T-cell (primary cell): ENCODE data around the gene SEPTIN2. TPM values are rescaled to one million over a fixed set of nuclear protein-coding genes. Genes with fewer than 3 reads are reported as not detected.

Source experiments
- ATAC-seq, 4 experiments: fragments of 200-7000 bp in 3 of 4; fragments of 150-1000 bp in 1 of 4; cut with Tn5 transposase; replicated peaks in 1 of 4; 1 replicate in 3 of 4; 2 replicates in 1 of 4; pipeline ENCODE4 v1.10.0; 2021; ENCODE audit warnings: moderate library complexity in 3 of 4, mild to moderate bottlenecking in 2 of 4, moderate number of reproducible peaks in 1 of 4
- CTCF ChIA-PET, 2 donors: fragments of 300-600 bp; sonication (Branson Sonifier 250); formaldehyde crosslinking; loops; one replicate each; lab custom pipeline; 2022; ENCODE audit warnings: antibody characterized with exemption in 2 of 2; lab: Charles Lee
- POLR2A ChIA-PET, 2 donors: fragments of 300-600 bp; sonication (Branson Sonifier 250); formaldehyde crosslinking; loops; one replicate each; lab custom pipeline; 2022; ENCODE audit warnings: antibody characterized with exemption in 2 of 2; lab: Charles Lee
- DNase-seq, 35 experiments: peaks; one replicate each; pipeline versions ENCODE4 v3.0.0 to v3.0.0-alpha.2; 2013 to 2023
- H3K27ac ChIP-seq: one replicate; pipeline ENCODE4 v1.5.1; 2013; ENCODE audit warnings: low read length
- H3K27me3 ChIP-seq, 2 experiments: replicated peaks in 1 of 2; 1 replicate in 1 of 2; 2 replicates in 1 of 2; pipeline versions ENCODE4 v1.6.1 to v1.7.0; 2013; ENCODE audit warnings: low read length in 1 of 2, mixed read lengths in 1 of 2; ENCODE audit not compliant: control insufficient read depth in 2 of 2, insufficient read depth in 2 of 2; ENCODE audit errors: extremely low read depth in 1 of 2
- H3K36me3 ChIP-seq, 2 donors: 1 replicate in 1 of 2; 2 replicates in 1 of 2; pipeline versions ENCODE4 v1.6.1 to v1.7.0; 2013; ENCODE audit warnings: low read length in 1 of 2; ENCODE audit not compliant: control insufficient read depth in 2 of 2, insufficient read depth in 1 of 2; ENCODE audit errors: extremely low read depth in 1 of 2
- H3K4me1 ChIP-seq, 2 experiments: 1 replicate in 1 of 2; 2 replicates in 1 of 2; pipeline versions ENCODE4 v1.6.1 to v1.7.0; 2013; ENCODE audit warnings: low read length in 2 of 2, mixed read lengths in 1 of 2; ENCODE audit not compliant: insufficient read depth in 2 of 2, control insufficient read depth in 1 of 2; ENCODE audit errors: extremely low read depth in 1 of 2
- H3K4me3 ChIP-seq, 2 donors: 1 replicate in 1 of 2; 2 replicates in 1 of 2; pipeline versions ENCODE4 v1.5.1 to v1.7.0; 2013; ENCODE audit warnings: mild to moderate bottlenecking in 2 of 2, low read length in 1 of 2, moderate library complexity in 1 of 2; ENCODE audit not compliant: control insufficient read depth in 1 of 2; ENCODE audit errors: extremely low read depth in 1 of 2
- H3K9me3 ChIP-seq: 2 replicates; pipeline ENCODE4 v1.7.0; 2013
- H3K27ac Mint-ChIP-seq, 2 donors: one replicate each; pipeline ENCODE4 v1.8.0; 2020 to 2021; ENCODE audit warnings: mild to moderate bottlenecking in 2 of 2, mixed read lengths in 2 of 2
- H3K27me3 Mint-ChIP-seq, 2 donors: one replicate each; pipeline ENCODE4 v1.8.0; 2021 to 2022; ENCODE audit warnings: mixed read lengths in 2 of 2
- H3K36me3 Mint-ChIP-seq: one replicate; pipeline ENCODE4 v1.8.0; 2021; ENCODE audit warnings: mixed read lengths
- H3K4me1 Mint-ChIP-seq, 3 donors: one replicate each; pipeline ENCODE4 v1.8.0; 2020 to 2022; ENCODE audit warnings: mixed read lengths in 3 of 3, mild to moderate bottlenecking in 1 of 3
- H3K4me3 Mint-ChIP-seq, 3 donors: one replicate each; pipeline ENCODE4 v1.8.0; 2020 to 2022; ENCODE audit warnings: mild to moderate bottlenecking in 3 of 3, mixed read lengths in 3 of 3, moderate library complexity in 3 of 3
- H3K9me3 Mint-ChIP-seq, 3 donors: one replicate each; pipeline ENCODE4 v1.8.0; 2020 to 2022; ENCODE audit warnings: mixed read lengths in 3 of 3
- WGBS: methylation state at CpG from one replicate; pipeline ENCODE4 v1.1.5; 2013; ENCODE audit warnings: missing lambda C conversion rate; ENCODE audit not compliant: insufficient coverage; 5-methylcytosine and 5-hydroxymethylcytosine counted together
- total RNA-seq, 35 experiments: library from RNA in 6 of 35; stranded (reverse) in 6 of 35; fragments of 120-200 nt in 1 of 35; gene quantifications; one replicate each; pipeline versions ENCODE4 v1.2.1 to v1.2.4 and lab custom pipeline; 2013 to 2026

The SEPTIN2 gene
- total RNA-seq, 5 donors from 2014 or later (not counting 1 experiment from before 2014, with no cell fraction given): 182 to 209 (median 189) TPM

DNA sequence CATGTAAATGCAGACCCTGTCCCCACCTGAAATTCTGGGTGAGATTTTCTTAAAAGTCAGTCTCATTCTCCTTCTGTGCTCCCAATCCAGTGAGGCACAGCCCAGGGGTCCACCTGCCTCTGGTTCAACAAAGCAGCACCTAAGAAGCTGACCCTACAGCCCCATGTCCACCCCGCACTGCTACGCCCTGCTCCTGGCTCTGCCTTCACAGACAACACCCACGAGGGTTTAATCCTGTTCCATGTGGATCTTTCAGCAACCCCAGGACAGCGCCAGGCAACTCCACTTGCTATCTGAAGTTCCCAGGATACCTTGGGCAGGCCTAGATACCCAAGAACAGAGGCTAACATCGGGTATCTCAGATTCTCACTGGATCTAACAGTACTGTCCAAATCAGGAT, 45.2 kb upstream of the SEPTIN2 start:
- Histone ChIP-seq H3K36me3 (peaks cover 0 to 23% of the 10 kb centered on the region in 2 donors), H3K9me3 (no peaks in the 10 kb centered on the region), H3K27me3 (no peaks in the 10 kb centered on the region), H3K4me1 (peaks cover 7 to 26% of the 10 kb centered on the region in 2 experiments), H3K4me3 (no peak overlapping the region), H3K27ac (no peak overlapping the region)
- peaks cover 49 to 52% (median 52%) of the 10 kb centered on the region in 3 donors for H3K4me1 Mint-ChIP-seq
- H3K4me3 Mint-ChIP-seq: peak overlapping the region; percentile 89 to 93 (median 92)
- POLR2A ChIA-PET: no interaction called here
- H3K36me3 Mint-ChIP-seq: peaks cover 16% of the 10 kb centered on the region
- 96% methylated on average over 5 of the region's 5 CpGs for WGBS
- CTCF ChIA-PET: no interaction called here
- H3K9me3 Mint-ChIP-seq: peaks cover 5% of the 10 kb centered on the region in 3 donors
- DNase-seq (no peak), ATAC-seq (no peak)
- H3K27me3 Mint-ChIP-seq: no peaks in the 10 kb centered on the region
- H3K27ac Mint-ChIP-seq: no peak overlapping the region

DNA sequence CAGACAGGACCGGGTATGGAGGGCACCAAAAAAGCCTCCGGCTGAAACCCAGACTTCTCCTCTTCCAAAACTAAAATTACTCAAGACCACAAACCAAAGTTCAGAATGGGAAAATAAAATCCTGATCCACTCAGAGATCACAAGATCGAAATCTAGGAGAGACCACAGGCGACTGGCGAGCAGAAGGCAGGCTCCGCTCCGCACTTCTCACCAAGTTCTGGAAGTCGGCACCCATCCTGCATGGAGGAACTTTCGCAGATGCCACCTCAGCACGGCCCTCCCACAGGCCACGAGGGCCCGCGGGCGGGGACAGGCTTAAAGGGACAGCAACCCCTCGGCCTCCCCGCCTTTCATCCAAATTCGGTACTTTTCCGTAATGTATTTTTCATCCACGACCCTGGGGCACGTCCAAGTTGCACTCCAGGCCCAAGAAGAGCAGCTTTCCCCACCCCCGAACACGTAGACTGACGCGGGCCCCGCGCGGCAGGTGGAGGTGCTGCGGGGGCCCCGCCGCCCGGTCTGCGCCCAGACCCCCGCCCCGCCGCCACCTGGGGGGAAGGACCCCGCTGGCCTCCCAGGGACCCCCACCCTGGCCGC, 43.9 kb upstream of the SEPTIN2 start:
- ChIA-PET POLR2A (no interaction called here), CTCF (interaction anchor here in 1 of 2 donors (1.0 kb wide), 1 partner anchor 43 kb away, joined by 3 read pairs; the partner anchor contains the start of gene HDLBP)
- Mint-ChIP-seq H3K27me3 (no peaks in the 10 kb centered on the region), H3K36me3 (peaks cover 16% of the 10 kb centered on the region), H3K27ac (peak overlapping the region; percentile 76 to 85), H3K4me3 (peak overlapping the region; percentile 89 to 93 (median 92)), H3K4me1 (peaks cover 49 to 57% (median 52%) of the 10 kb centered on the region in 3 donors), H3K9me3 (peaks cover 5 to 11% (median 7%) of the 10 kb centered on the region in 3 donors)
- Histone ChIP-seq H3K27me3 (no peaks in the 10 kb centered on the region), H3K4me1 (peaks cover 7 to 26% of the 10 kb centered on the region in 2 experiments), H3K4me3 (peak overlapping the region; percentile 65), H3K9me3 (no peaks in the 10 kb centered on the region), H3K27ac (no peak overlapping the region), H3K36me3 (peaks cover 0 to 11% of the 10 kb centered on the region in 2 donors)
- DNase-seq (peak in 34 of 35 experiments; percentile 6 to 66 (median 39)), ATAC-seq (peak; percentile 64 to 78 (median 72))
- 6% methylated on average over 35 of the region's 37 CpGs for WGBS

DNA sequence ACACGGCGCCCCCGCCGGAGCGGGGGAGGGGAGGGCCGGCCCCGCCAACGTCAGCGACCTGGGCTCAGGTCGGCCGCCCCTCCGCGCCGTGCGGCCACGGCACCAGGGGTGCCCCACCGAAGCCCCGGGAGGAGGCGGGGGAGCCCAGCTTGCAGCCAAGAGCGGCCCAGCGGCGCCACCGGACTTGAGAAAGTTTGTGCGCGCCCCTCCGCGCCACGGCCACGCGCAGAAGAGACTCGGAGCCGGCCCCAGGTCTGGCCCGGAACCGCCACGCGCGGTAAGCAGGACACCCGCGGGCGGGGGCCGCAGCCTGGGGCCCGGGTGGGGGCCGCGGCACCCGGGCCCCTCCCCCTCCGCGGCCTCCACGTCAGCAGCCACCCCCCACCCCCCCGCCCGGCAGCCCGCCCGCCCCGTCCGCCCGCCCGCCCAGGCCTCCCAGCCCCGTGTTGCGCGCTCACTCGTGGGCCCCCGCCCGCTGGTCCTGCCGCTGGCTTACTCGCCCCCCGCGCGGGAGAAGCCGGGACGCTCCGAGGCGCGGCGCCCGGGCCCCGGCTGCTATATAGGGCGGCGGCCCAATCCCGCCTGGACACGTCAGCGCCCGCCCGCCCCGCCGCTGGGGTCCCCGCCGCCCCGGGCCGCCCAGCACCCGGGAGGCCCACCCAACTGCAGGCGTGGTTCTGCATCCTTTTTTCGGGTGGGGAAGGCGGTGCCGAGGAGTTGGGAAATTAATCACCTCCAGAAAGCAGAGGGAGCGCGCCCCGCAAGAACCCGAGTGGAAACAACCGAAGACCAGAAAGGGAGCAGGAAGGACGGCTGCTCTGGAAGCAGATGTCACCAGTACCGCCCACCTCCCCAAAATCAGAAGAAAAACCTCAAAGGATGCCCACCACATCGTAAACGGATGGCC, 43.2 kb upstream of the SEPTIN2 start:
- Histone ChIP-seq H3K4me3 (peak overlapping the region; percentile 65), H3K27ac (no peak overlapping the region), H3K27me3 (no peaks in the 10 kb centered on the region), H3K4me1 (peaks cover 7 to 26% of the 10 kb centered on the region in 2 experiments), H3K36me3 (peaks cover 0 to 9% of the 10 kb centered on the region in 2 donors), H3K9me3 (no peaks in the 10 kb centered on the region)
- H3K4me3 Mint-ChIP-seq: peak overlapping the region; percentile 71 to 92 (median 81)
- ATAC-seq (peak; percentile 59 to 76 (median 70)), DNase-seq (peak in 29 of 35 experiments; percentile 4 to 58 (median 20))
- no peaks in the 10 kb centered on the region for H3K27me3 Mint-ChIP-seq
- H3K36me3 Mint-ChIP-seq: peaks cover 12% of the 10 kb centered on the region
- ChIA-PET POLR2A (no interaction called here), CTCF (interaction anchor here in 1 of 2 donors (1.0 kb wide), 1 partner anchor 42 kb away, joined by 3 read pairs; the partner anchor contains the start of gene HDLBP)
- under 1% methylated on average over 72 of the region's 102 CpGs for WGBS
- H3K9me3 Mint-ChIP-seq: peaks cover 5 to 11% (median 7%) of the 10 kb centered on the region in 3 donors
- peak overlapping the region; percentile 47 to 62 for H3K27ac Mint-ChIP-seq
- H3K4me1 Mint-ChIP-seq: peaks cover 48 to 55% (median 49%) of the 10 kb centered on the region in 3 donors

DNA sequence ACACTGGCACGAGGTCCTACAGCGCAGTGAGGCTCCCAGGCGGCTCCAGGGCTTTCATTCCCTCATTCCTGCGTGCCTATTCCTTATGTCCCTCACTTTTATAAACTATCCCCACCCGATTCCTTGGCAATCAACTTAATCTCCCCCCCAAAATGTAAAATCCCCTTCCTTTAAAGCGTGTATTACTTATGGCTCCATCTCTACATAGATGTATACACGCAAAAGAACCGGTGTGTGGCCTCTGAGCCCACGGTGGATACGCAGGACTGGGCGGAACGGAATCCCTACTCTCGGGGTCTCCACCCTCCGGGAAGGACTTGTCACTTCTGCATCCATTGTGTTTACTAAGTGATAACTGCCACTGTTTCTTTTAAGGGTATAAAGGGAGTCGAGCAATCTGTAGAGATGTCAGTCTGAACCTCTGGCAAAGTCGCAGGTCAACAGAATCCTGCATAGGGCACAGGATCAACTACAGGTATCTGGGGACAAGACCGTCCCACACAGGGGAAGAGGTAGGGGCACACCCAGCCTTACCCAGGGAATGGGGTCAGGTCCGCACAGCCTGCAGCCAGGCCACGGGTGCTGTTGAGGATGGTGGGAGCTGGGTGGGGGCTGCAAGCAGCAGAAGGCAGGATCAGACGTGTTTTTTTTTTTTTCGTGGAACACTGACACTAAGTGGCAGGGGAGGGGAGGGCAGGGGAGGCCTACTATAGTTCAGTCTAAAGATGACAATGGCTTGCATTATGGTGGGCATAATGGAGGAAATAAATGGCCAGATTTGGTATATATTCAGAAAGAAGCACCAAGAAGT, 42.3 kb upstream of the SEPTIN2 start:
- Mint-ChIP-seq H3K4me3 (peak overlapping the region; percentile 71 to 81 (median 77)), H3K9me3 (peaks cover 5 to 11% (median 7%) of the 10 kb centered on the region in 3 donors), H3K27ac (peak overlapping the region; percentile 47 to 62), H3K4me1 (peaks cover 40 to 50% (median 44%) of the 10 kb centered on the region in 3 donors), H3K36me3 (peaks cover 8% of the 10 kb centered on the region), H3K27me3 (no peaks in the 10 kb centered on the region)
- ChIA-PET CTCF (interaction anchor here (0.6 kb wide), 2 partner anchors 66 to 307 kb away, joined by 3 to 7 read pairs; no protein-coding TSS in a partner anchor), POLR2A (no interaction called here)
- WGBS: 90% methylated on average over 20 of the region's 21 CpGs
- no peaks in the 10 kb centered on the region for H3K9me3 ChIP-seq
- ATAC-seq: no peak
- H3K27me3 ChIP-seq: no peaks in the 10 kb centered on the region
- peaks cover 0 to under 1% of the 10 kb centered on the region in 2 donors for H3K36me3 ChIP-seq
- peaks cover 7 to 26% of the 10 kb centered on the region in 2 experiments for H3K4me1 ChIP-seq
- DNase-seq: peak in 1 of 35 experiments; percentile 19
- H3K4me3 ChIP-seq: peak overlapping the region; percentile 46 to 48
- no peak overlapping the region for H3K27ac ChIP-seq

DNA sequence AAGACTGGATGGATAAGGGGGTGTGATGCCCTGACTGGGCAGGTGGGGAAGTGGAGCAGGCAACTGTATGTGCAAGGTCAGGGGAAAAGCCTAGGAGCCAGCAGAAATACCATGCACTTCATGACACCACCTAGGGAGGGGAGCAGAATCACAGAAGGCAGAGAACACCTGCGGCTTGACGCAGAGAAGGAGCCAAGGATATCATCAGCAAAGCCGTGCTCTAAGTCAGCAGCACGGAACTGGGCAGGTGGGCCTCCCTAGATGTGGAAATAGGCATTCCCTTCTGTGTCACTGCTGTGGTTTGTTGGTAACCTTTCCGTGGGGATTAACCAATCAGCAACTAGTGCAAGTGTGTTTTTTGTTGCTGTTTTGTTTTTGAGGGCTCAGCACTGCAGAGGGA, 41.6 kb upstream of the SEPTIN2 start:
- peaks cover 5 to 11% (median 7%) of the 10 kb centered on the region in 3 donors for H3K9me3 Mint-ChIP-seq
- peak overlapping the region in 1 of 2 donors; percentile 25 for H3K27ac Mint-ChIP-seq
- Histone ChIP-seq H3K27ac (no peak overlapping the region), H3K27me3 (no peaks in the 10 kb centered on the region), H3K36me3 (no peaks in the 10 kb centered on the region), H3K4me1 (peaks cover 7 to 26% of the 10 kb centered on the region in 2 experiments), H3K9me3 (no peaks in the 10 kb centered on the region), H3K4me3 (no peak overlapping the region)
- WGBS: 94% methylated on average over 5 of the region's 5 CpGs
- peak overlapping the region in 2 of 3 donors; percentile 71 to 77 for H3K4me3 Mint-ChIP-seq
- POLR2A ChIA-PET: no interaction called here
- peaks cover 8% of the 10 kb centered on the region for H3K36me3 Mint-ChIP-seq
- DNase-seq (peak in 1 of 35 experiments; percentile 15), ATAC-seq (no peak)
- peaks cover 38 to 46% (median 43%) of the 10 kb centered on the region in 3 donors for H3K4me1 Mint-ChIP-seq
- no peaks in the 10 kb centered on the region for H3K27me3 Mint-ChIP-seq
- CTCF ChIA-PET: no interaction called here
